Effector memory CD4-positive, alpha-beta T cell (primary cell): ENCODE data around the gene TRAPPC5.

Experiments used
- DNase-seq, 3 donors: peaks; one replicate each; pipeline ENCODE4 v3.0.0-alpha.2; 2020
- H3K27ac ChIP-seq: 2 replicates; pipeline ENCODE4 v1.7.0; 2013; ENCODE audit warnings: mild to moderate bottlenecking, low read length, moderate library complexity; ENCODE audit not compliant: insufficient read depth, poor library complexity, severe bottlenecking
- H3K27me3 ChIP-seq: replicated peaks from 2 replicates; pipeline ENCODE4 v1.7.0; 2013; ENCODE audit warnings: mild to moderate bottlenecking, low read length; ENCODE audit not compliant: insufficient read depth, control insufficient read depth, poor library complexity, severe bottlenecking
- H3K36me3 ChIP-seq: 2 replicates; pipeline ENCODE4 v1.7.0; 2013; ENCODE audit warnings: mild to moderate bottlenecking, low read length, moderate library complexity; ENCODE audit not compliant: control insufficient read depth, insufficient read depth
- H3K4me1 ChIP-seq: 2 replicates; pipeline ENCODE4 v1.7.0; 2013; ENCODE audit warnings: low read length, mild to moderate bottlenecking; ENCODE audit not compliant: control insufficient read depth, insufficient read depth, poor library complexity, severe bottlenecking
- H3K4me3 ChIP-seq: 2 replicates; pipeline ENCODE4 v1.7.0; 2013; ENCODE audit warnings: low read length, low read depth, mild to moderate bottlenecking; ENCODE audit not compliant: insufficient read depth, poor library complexity, severe bottlenecking
- H3K9me3 ChIP-seq: 2 replicates; pipeline ENCODE4 v1.7.0; 2013; ENCODE audit warnings: mild to moderate bottlenecking, low read length, moderate library complexity; ENCODE audit not compliant: control insufficient read depth

The TRAPPC5 gene

DNA sequence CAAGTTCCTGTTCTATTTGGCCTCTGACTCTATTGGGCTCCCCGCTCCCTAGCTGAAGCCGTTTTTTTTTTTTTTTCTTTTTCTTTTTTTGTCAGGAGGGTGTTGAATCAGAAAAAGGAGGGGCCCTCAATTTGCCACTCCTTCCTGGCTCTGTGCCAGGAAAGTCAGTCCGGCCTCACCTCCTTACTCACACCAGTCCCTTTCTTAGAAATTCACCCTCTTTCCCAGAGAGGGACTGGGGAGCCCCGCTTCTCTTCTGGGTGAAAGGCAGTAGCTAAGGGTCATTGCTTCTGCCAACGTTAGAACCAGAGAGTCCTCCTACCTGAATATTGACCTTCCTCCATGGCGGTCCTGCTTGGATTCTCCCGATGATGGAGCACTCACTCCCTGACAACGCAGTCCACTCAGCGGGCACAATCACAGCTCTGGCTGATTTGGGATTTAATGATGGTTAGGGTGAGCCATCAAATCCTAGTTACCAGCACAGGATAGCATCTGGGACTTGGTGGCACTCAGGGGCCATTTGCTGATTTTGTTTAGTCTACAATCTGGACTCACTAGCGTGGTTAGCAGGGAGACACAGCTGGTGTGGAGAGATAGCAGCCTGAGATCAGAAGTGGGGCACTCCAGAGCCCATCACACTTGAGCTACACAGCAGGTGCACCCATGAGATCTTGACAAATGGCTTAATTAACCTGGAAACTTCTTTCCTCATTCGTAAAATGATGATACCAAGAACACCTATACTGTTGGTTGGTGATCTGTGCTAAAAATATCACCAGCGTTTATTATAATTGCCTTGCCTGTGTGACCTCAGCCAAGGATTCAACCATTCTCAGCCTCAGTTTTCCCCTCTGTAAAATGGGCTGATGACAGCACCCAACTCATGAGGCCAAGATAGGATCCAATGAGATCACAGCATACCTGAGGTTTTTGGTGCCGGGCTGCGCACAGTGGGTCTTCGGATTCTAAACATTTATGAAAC lies 19.1 kb downstream of the TRAPPC5 start:
- Histone ChIP-seq H3K4me1 (no peaks in the 10 kb centered on the region), H3K27me3 (no peaks in the 10 kb centered on the region), H3K4me3 (no peak overlapping the region), H3K9me3 (no peaks in the 10 kb centered on the region), H3K36me3 (no peaks in the 10 kb centered on the region), H3K27ac (no peak overlapping the region)
- DNase-seq: no peak

DNA sequence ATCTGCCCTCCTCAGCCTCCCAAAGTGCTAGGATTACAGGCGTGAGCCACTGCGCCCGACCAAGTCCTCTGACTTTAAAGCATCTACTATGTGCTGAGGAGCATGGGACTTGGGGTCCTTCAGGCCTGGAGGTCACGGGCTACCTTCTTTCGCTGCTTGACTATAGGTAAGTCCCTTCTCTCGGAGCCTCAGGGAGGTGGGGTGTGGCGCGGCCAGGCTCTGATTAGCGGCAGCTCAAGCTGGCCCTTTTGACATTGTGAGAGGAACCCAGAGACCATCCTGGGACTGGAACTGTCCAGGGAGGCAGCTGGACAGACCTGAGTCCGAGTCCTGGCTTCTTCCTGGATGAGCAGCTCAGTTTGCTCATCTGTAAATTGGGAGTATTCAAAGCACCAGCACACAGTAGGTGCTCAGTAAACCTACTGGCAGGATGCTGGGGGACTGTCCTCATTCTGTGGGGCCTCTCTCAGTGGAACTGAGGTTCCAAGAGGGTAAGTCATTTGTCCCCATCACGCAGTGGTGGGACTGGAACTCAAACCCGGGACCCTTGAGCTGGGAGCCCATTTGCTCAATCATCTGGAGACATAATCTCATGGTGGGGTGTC lies 20.5 kb downstream of the TRAPPC5 start:
- H3K9me3 ChIP-seq: no peaks in the 10 kb centered on the region
- H3K36me3 ChIP-seq: no peaks in the 10 kb centered on the region
- H3K4me1 ChIP-seq: peaks cover 6% of the 10 kb centered on the region
- DNase-seq: no peak
- H3K27me3 ChIP-seq: no peaks in the 10 kb centered on the region
- no peak overlapping the region for H3K27ac ChIP-seq
- H3K4me3 ChIP-seq: no peak overlapping the region

DNA sequence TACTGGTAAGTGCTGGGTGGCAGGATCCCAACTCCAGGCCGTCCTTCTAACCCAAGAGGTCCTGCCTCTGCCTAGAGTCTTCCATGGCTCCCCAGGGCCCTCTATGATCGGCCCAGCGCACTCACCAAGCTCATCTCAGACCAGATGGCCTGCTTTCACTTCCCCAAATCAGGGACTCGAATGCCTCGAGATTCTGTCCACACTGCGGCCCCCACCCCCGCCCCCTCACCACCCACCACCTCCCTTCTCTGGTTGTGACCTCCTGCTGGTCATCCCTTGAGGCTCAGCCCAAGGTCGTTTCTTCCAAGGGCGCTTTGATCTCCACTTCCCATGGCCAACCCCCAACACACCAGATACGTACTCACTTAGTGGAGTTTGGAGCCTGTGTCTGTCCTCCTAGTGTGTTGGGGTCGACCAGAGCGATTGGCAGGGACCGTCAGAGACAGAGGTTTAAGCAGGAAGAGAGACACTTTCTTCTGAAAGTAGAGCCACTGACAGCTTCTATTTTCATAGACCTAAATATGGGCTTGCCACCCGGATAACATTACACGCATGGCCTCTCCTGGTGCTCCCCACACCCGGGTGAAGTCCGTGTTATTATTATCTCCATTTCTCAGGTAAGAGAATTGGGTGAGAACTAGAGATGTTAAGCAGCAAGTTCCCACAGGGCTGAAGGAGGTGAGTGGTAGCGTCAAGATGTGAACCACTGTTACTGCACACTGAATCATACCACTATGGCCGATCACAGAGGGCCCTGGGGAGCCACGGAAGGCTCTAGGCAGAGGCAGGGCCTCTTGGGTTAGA lies 21.2 kb downstream of the TRAPPC5 start, which contains the start of gene FCER2:
Gene FCER2, minus strand, starts transcription at position 478 of the 804 bp plus-strand sequence. CDS start 2,371 bp downstream, outside the sequence.
- no peaks in the 10 kb centered on the region for H3K27me3 ChIP-seq
- H3K4me1 ChIP-seq: peaks cover 14% of the 10 kb centered on the region
- H3K27ac ChIP-seq: no peak within 1 kb of the TSS
- DNase-seq: no peak
- H3K36me3 ChIP-seq: no peaks in the 10 kb centered on the region
- no peak within 1 kb of the TSS for H3K4me3 ChIP-seq
- no peaks in the 10 kb centered on the region for H3K9me3 ChIP-seq

DNA sequence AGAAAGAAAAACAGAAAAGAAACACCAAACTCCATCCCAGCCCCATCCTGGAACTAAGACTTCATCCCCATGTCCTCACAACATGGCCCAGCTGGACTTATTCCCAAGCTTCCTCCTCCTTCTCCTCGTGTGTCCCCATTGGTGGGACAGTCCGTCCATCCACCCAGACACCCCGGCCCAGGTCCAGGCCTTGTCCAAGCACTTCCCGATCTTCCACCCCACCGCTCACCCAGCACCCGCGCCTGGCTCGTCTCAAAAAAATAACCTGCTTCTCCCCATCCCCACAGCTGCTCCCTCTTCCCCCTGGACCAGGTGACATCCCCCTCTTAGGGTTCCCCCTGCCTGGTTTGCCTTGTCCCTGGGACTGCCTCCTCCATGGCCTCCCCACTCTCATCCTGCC lies 22.7 kb downstream of the TRAPPC5 start:
- Histone ChIP-seq H3K9me3 (no peaks in the 10 kb centered on the region), H3K4me1 (peaks cover 20% of the 10 kb centered on the region), H3K27ac (no peak overlapping the region), H3K4me3 (no peak overlapping the region), H3K36me3 (no peaks in the 10 kb centered on the region), H3K27me3 (no peaks in the 10 kb centered on the region)
- DNase-seq: no peak

DNA sequence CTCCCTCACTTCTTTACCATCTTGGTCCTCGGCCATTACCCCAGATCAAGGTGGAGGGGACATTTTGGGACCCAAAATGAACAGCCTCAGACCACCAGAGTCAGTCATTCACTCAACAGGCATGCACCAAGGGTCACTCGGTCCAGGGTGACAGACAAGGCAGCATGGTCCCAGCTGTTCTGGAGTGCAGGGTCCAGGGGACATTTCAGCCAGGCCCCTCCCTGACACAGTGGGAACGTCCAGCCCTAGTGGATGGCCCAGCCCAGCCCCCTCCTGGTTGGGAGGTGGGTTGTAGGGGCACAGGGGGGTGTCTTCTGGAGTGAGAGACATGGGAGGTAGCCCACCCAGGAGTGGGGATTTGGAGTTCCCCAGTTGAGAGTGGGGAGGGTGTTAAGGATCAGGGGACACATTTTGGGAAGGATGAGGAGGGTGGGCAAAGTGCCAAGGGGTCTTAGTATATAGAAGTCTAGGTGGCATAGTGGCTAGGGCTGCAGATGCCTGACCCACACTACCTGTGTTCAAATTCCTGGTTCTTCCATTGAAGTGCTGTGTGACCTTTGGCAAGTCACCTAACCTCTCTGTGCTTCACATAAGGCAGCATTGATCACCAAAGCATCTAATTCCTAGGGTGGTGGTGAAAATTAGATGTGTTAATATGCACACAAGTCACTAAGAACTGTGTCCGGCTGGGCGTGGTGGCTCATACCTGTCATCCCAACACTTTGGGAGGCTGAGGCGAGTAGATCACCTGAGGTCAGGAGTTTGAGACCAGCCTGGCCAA lies 23.8 kb downstream of the TRAPPC5 start:
- H3K4me3 ChIP-seq: no peak overlapping the region
- H3K9me3 ChIP-seq: no peaks in the 10 kb centered on the region
- no peak overlapping the region for H3K27ac ChIP-seq
- H3K27me3 ChIP-seq: no peaks in the 10 kb centered on the region
- H3K36me3 ChIP-seq: no peaks in the 10 kb centered on the region
- DNase-seq: no peak
- peaks cover 20% of the 10 kb centered on the region for H3K4me1 ChIP-seq

DNA sequence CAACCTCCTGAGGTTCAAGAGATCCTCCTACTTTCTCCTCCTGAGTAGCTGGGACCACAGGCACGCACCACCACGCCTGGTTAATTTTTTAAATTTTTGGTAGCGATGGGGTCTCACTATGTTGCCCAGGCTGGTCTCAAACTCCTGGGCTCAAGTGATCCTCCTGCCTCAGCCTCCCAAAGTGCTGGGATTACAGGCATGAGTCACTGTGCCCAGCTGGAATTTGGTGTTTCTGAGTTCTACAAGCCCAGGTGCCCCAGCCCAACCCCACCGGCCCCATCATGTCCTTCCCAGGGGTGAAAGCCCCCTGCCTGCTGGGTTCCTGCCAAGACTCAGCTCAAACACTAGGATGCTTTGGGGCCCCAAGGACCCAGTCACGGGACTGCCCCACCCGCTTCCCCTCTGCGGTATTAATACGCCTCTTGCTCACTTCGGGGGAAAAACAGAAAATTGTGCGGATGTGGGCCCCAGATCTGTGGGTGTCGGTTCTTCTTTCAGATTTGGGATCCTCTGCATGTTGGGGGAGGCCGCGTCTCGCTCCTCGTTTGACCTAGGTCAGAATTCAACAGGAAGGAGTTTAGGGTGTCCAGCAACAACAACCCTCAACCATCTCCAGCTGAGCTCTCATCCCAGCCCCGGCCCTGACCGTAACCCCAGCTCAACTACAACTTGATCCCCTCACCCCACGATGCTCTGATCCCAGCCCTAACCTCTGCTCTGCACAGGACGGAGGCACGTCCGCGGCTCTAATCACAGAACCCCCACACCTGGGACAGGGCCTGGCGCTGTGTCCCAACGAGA lies 25.0 kb downstream of the TRAPPC5 start:
- Histone ChIP-seq H3K27ac (peak overlapping the region; percentile 76), H3K27me3 (no peaks in the 10 kb centered on the region), H3K36me3 (no peaks in the 10 kb centered on the region), H3K4me1 (peaks cover 20% of the 10 kb centered on the region), H3K4me3 (peak overlapping the region; percentile 38), H3K9me3 (no peaks in the 10 kb centered on the region)
- DNase-seq: peak; percentile 53 to 62 (median 57)

DNA sequence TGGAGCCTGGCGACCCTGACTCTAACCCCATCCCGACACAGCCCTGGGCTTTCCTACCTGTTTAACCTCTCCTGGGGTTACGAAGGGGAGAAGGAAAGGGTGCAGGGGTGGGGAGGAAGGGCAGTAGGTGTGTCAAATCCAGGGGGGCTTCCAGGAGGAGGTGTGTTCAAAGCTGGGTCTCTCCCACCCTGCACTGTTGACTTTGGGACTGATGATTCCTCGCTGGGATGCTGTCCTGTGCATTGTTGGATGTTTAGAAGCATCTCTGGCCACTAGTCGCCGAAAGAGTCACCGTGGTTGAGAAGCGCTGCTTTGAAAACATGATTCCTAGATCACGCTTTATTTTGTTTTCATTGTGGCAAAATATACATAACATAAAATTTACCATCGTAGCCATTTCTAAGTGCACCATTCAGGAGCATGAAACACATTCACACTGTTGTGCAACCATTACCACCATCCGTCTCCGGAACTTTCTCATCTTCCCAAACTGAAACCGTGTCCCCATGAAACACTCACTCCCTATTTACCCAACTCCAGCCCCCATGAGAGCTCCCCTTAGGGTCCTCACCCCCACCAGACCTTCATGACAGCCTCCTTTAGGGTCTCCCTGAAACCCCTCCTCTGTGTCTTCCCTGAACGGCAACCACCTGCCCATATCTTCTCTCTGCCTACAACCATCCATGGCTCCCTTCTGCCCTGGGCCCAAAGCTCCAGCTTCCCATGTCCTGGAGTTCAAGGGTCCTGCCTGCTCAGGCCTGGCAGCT lies 25.7 kb downstream of the TRAPPC5 start:
- peaks cover 20% of the 10 kb centered on the region for H3K4me1 ChIP-seq
- H3K27ac ChIP-seq: peak overlapping the region; percentile 76
- no peak for DNase-seq
- no peaks in the 10 kb centered on the region for H3K36me3 ChIP-seq
- H3K9me3 ChIP-seq: no peaks in the 10 kb centered on the region
- H3K4me3 ChIP-seq: peak overlapping the region; percentile 38
- no peaks in the 10 kb centered on the region for H3K27me3 ChIP-seq

DNA sequence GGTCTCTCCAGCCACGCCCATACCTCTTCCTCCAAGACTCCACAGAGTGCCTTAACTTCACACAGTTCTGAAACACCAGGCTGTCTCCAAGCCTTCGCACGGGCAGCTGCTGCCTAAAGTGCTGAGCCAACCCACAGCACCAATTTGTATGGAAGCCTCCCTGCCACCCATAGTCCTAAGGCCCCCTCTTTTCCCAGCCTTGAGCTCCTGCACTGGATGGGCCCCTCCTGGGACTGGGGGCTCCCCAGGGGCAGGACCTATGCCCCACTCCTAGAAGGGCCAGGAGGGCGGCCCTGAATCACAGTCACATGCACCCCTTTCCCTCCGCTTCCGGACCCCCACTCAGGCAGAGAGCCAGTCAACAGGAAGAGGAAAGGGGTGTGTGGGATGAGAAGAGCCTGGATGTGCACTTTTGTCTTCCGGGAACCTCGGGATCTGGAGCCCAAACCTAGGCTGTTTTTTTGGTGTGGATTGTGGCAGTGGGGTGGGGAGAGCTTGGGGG lies 26.4 kb downstream of the TRAPPC5 start:
- no peaks in the 10 kb centered on the region for H3K9me3 ChIP-seq
- H3K27me3 ChIP-seq: no peaks in the 10 kb centered on the region
- H3K4me3 ChIP-seq: no peak overlapping the region
- DNase-seq: no peak
- peak overlapping the region; percentile 76 for H3K27ac ChIP-seq
- H3K4me1 ChIP-seq: peaks cover 20% of the 10 kb centered on the region
- no peaks in the 10 kb centered on the region for H3K36me3 ChIP-seq
